Neural cell (in vitro differentiated cells): ENCODE results near the gene SLC35B2. TPM values are rescaled to one million over a fixed set of nuclear protein-coding genes. Genes with fewer than 3 reads are reported as not detected.

Source experiments
- H2AFZ ChIP-seq: fragments of 200-600, 300-800 bp; sonication (generic), shearing (Covaris generic); 2 replicates; pipeline ENCODE4 v1.6.0; 2014; ENCODE audit warnings: low read depth, mild to moderate bottlenecking, antibody characterized with exemption, low read length, moderate library complexity
- H3F3A ChIP-seq: fragments of 200-600 bp; shearing (Covaris generic); 2 replicates; pipeline ENCODE4 v1.6.1; 2016; ENCODE audit warnings: mild to moderate bottlenecking, moderate library complexity, mixed read lengths, antibody characterized with exemption, low read length; ENCODE audit not compliant: insufficient read depth, poor library complexity, severe bottlenecking
- H3K27ac ChIP-seq: fragments of 200-600, 300-800 bp; sonication (generic), shearing (Covaris generic); 2 replicates; pipeline ENCODE4 v1.5.1; 2014; ENCODE audit warnings: mild to moderate bottlenecking, low read length, moderate library complexity
- H3K27me3 ChIP-seq: fragments of 300-800, 200-600 bp; sonication (generic), shearing (Covaris generic); 2 replicates; pipeline ENCODE4 v1.6.0; 2014; ENCODE audit warnings: mild to moderate bottlenecking, low read depth, low read length, moderate library complexity; ENCODE audit not compliant: insufficient read depth
- H3K36me3 ChIP-seq: fragments of 300-800, 200-600 bp; sonication (generic), shearing (Covaris generic); 2 replicates; pipeline ENCODE4 v1.5.1; 2014; ENCODE audit warnings: mild to moderate bottlenecking, antibody characterized with exemption, low read length, moderate library complexity; ENCODE audit not compliant: insufficient read depth
- H3K4me2 ChIP-seq: fragments of 300-800, 200-600 bp; sonication (generic), shearing (Covaris generic); 2 replicates; pipeline ENCODE4 v1.6.0; 2014; ENCODE audit warnings: mild to moderate bottlenecking, low read length
- H3K4me3 ChIP-seq: fragments of 300-800, 200-600 bp; sonication (generic), shearing (Covaris generic); 2 replicates; pipeline ENCODE4 v1.5.1; 2014; ENCODE audit warnings: mild to moderate bottlenecking, low read length, moderate library complexity
- H3K79me2 ChIP-seq: fragments of 200-600 bp; shearing (Covaris generic); replicated peaks from 2 replicates; pipeline ENCODE4 v1.6.0; 2014; ENCODE audit warnings: mild to moderate bottlenecking, low read length, moderate library complexity; ENCODE audit not compliant: insufficient read depth
- H3K9ac ChIP-seq: fragments of 300-800, 200-600 bp; sonication (generic), shearing (Covaris generic); 2 replicates; pipeline ENCODE4 v1.6.1; 2016; ENCODE audit warnings: mild to moderate bottlenecking, low read length, mixed read lengths
- H3K9me2 ChIP-seq: fragments of 200-600 bp; shearing (Covaris generic); 2 replicates; pipeline ENCODE4 v1.6.1; 2016; ENCODE audit warnings: mild to moderate bottlenecking, low read length, mixed read lengths; ENCODE audit not compliant: insufficient read depth
- H3K9me3 ChIP-seq: fragments of 200-600, 300-800 bp; sonication (generic), shearing (Covaris generic); 2 replicates; pipeline ENCODE4 v1.6.1; 2016; ENCODE audit warnings: mild to moderate bottlenecking, mixed run types, low read length, moderate library complexity, mixed read lengths
- H4K20me1 ChIP-seq: fragments of 200-600 bp; shearing (Covaris generic); 2 replicates; pipeline ENCODE4 v1.6.1; 2016; ENCODE audit warnings: mild to moderate bottlenecking, mixed run types; ENCODE audit not compliant: insufficient read depth
- CTCF ChIP-seq: fragments of 450-650 bp; IDR thresholded peaks from 2 replicates; pipeline ENCODE4 v1.5.1; 2014; ENCODE audit warnings: antibody characterized with exemption, mild to moderate bottlenecking, moderate library complexity; ENCODE audit not compliant: poor library complexity, severe bottlenecking
- EP300 ChIP-seq: fragments of 450-650 bp; conservative IDR thresholded peaks from 2 replicates; pipeline ENCODE4 v1.6.1; 2014; ENCODE audit warnings: antibody characterized with exemption, mild to moderate bottlenecking, moderate library complexity; ENCODE audit not compliant: poor library complexity, severe bottlenecking
- EZH2 ChIP-seq: fragments of 200-600, 300-800 bp; shearing (Covaris generic), sonication (generic); IDR thresholded peaks from 2 replicates; pipeline ENCODE4 v1.6.1; 2014; ENCODE audit warnings: antibody characterized with exemption, low read length, borderline replicate concordance, mild to moderate bottlenecking; ENCODE audit not compliant: insufficient read depth, poor library complexity, severe bottlenecking
- MXI1 ChIP-seq: fragments of 450-650 bp; conservative IDR thresholded peaks from 2 replicates; pipeline ENCODE4 v1.6.1; 2014; ENCODE audit warnings: antibody characterized with exemption, mild to moderate bottlenecking; ENCODE audit not compliant: poor library complexity, severe bottlenecking
- POLR2AphosphoS5 ChIP-seq: IDR thresholded peaks from 2 replicates; pipeline ENCODE4 v1.6.1; 2012
- RAD21 ChIP-seq: fragments of 450-650 bp; conservative IDR thresholded peaks from 2 replicates; pipeline ENCODE4 v1.6.1; 2014; ENCODE audit warnings: antibody characterized with exemption, mild to moderate bottlenecking, moderate library complexity
- REST ChIP-seq: IDR thresholded peaks from 2 replicates; pipeline ENCODE4 v1.6.1; 2012; ENCODE audit warnings: borderline replicate concordance
- SMC3 ChIP-seq: fragments of 450-650 bp; conservative IDR thresholded peaks from 2 replicates; pipeline ENCODE4 v1.6.1; 2014; ENCODE audit warnings: antibody characterized with exemption, mild to moderate bottlenecking, moderate library complexity; ENCODE audit not compliant: poor library complexity
- TAF1 ChIP-seq: IDR thresholded peaks from 2 replicates; pipeline ENCODE4 v1.6.1; 2012; ENCODE audit warnings: low read depth
- polyA plus RNA-seq: library from polyadenylated mRNA; depleted of rRNA; stranded (reverse); fragments of >200 nt; gene quantifications from 2 replicates; pipeline ENCODE4 v1.2.3, GENCODE V29; 2014

Gene SLC35B2
- polyA plus RNA-seq, 1 donor from 2014 or later = 44.5 TPM

GRCh38 chr6:44284121-44284520, 26.8 kb upstream of the SLC35B2 start:
- Histone ChIP-seq H3K9me3 (no peaks in the 10 kb centered on the region), H3F3A (no peaks in the 10 kb centered on the region), H3K9ac (no peak overlapping the region), H3K27ac (no peak overlapping the region), H3K4me2 (no peak overlapping the region), H3K79me2 (no peaks in the 10 kb centered on the region), H3K27me3 (no peaks in the 10 kb centered on the region), H4K20me1 (no peaks in the 10 kb centered on the region), H2AFZ (no peak overlapping the region), H3K36me3 (no peaks in the 10 kb centered on the region), H3K9me2 (no peaks in the 10 kb centered on the region), H3K4me3 (no peak overlapping the region)
- TF ChIP-seq CTCF = no peak
- no peak for TF ChIP-seq EZH2

- Histone ChIP-seq H3K79me2 (no peaks in the 10 kb centered on the region), H3K4me2 (no peak overlapping the region), H3K36me3 (no peaks in the 10 kb centered on the region), H3K27me3 (no peaks in the 10 kb centered on the region), H3F3A (no peaks in the 10 kb centered on the region), H3K9ac (no peak overlapping the region), H3K9me2 (no peaks in the 10 kb centered on the region), H3K27ac (no peak overlapping the region), H2AFZ (no peak overlapping the region), H4K20me1 (no peaks in the 10 kb centered on the region), H3K4me3 (no peak overlapping the region), H3K9me3 (no peaks in the 10 kb centered on the region)
- TF ChIP-seq EZH2 (no peak), REST (no peak), SMC3 (no peak), RAD21 (no peak), CTCF (no peak), POLR2AphosphoS5 (no peak), MXI1 (no peak), EP300 (no peak), TAF1 (no peak)
Measured at GRCh38 chr6:44278774-44279697, 21.7 kb upstream of the SLC35B2 start.
